Upper lobe of left lung (tissue), 4 donors: Measurements from ENCODE around the gene PSEN1.

Source experiments
- EP300 ChIP-seq, 4 donors: sonication (generic); formaldehyde crosslinking; IDR thresholded peaks; one replicate each; pipeline ENCODE4 v1.5.1; 2017; ENCODE audit warnings: antibody characterized with exemption in 4 of 4, control low read depth in 2 of 4
- POLR2A ChIP-seq, 4 donors: fragments of 450-650 bp; IDR thresholded peaks; one replicate each; pipeline ENCODE4 v1.5.1; 2016 to 2017; ENCODE audit warnings: antibody characterized with exemption in 4 of 4, mild to moderate bottlenecking in 2 of 4
- TF ChIP-seq, protein P1 (sequence below), 6 experiments: fragments of 450-650 bp in 4 of 6; fragments of 200-600 bp in 2 of 6; sonication (generic) in 2 of 6; IDR thresholded peaks; one replicate each; pipeline ENCODE4 v1.5.1; 2016 to 2019; ENCODE audit warnings: antibody characterized with exemption in 6 of 6

DNA sequence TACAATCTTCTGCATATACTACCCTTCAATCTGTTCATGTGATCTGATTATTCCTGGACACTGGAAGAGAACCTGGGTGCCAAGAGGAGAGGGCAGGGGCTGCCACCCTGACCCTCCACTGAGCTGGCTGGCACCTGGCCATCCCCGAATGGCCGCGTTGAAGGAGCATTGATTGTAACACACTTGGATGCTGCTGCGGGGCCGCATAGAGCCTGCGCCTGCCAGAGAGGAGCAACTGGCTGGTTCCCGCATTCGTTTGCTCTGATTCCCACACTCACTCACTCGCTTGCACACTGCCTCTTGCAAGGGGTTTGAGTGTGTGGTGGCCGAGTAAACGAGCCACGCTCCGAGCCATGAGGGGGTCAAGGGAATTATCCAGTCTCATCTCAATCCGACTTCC, 32.4 kb downstream of the PSEN1 start:
- no peak for TF ChIP-seq EP300 (IDR thresholded peaks at IDR 0.05)
- TF ChIP-seq, protein P1, sequence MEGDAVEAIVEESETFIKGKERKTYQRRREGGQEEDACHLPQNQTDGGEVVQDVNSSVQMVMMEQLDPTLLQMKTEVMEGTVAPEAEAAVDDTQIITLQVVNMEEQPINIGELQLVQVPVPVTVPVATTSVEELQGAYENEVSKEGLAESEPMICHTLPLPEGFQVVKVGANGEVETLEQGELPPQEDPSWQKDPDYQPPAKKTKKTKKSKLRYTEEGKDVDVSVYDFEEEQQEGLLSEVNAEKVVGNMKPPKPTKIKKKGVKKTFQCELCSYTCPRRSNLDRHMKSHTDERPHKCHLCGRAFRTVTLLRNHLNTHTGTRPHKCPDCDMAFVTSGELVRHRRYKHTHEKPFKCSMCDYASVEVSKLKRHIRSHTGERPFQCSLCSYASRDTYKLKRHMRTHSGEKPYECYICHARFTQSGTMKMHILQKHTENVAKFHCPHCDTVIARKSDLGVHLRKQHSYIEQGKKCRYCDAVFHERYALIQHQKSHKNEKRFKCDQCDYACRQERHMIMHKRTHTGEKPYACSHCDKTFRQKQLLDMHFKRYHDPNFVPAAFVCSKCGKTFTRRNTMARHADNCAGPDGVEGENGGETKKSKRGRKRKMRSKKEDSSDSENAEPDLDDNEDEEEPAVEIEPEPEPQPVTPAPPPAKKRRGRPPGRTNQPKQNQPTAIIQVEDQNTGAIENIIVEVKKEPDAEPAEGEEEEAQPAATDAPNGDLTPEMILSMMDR (IDR thresholded peaks at IDR 0.05) = no peak
- no peak for TF ChIP-seq POLR2A (IDR thresholded peaks at IDR 0.05)
